KMS-11 (cell line): ENCODE results near the gene INPP5D.
"Not testable (repeated sequence)": the region's sequence is repeated elsewhere in the genome, so short reads cannot be mapped to it uniquely, and the experiment has no call there.

Source experiments
- H2AFZ ChIP-seq: fragments of 200-600 bp; sonication (generic); 2 replicates; pipeline ENCODE4 v1.6.1; 2016; ENCODE audit warnings: antibody characterized with exemption, mixed run types, low read depth
- H3K27ac ChIP-seq: fragments of 200-600 bp; sonication (generic); 2 replicates; pipeline ENCODE4 v1.6.1; 2016; ENCODE audit warnings: mild to moderate bottlenecking, mixed run types
- H3K27me3 ChIP-seq: fragments of 200-600 bp; sonication (generic); 2 replicates; pipeline ENCODE4 v1.6.1; 2017; ENCODE audit warnings: mild to moderate bottlenecking, low read depth, mixed run types, moderate library complexity; ENCODE audit not compliant: insufficient read depth
- H3K36me3 ChIP-seq: fragments of 200-600 bp; sonication (generic); 2 replicates; pipeline ENCODE4 v1.6.1; 2017; ENCODE audit warnings: mild to moderate bottlenecking, mixed run types; ENCODE audit not compliant: insufficient read depth
- H3K4me1 ChIP-seq: fragments of 200-600 bp; sonication (generic); 2 replicates; pipeline ENCODE4 v1.6.1; 2016; ENCODE audit warnings: mild to moderate bottlenecking, low read depth, mixed run types; ENCODE audit not compliant: poor library complexity, severe bottlenecking
- H3K4me2 ChIP-seq: fragments of 200-600 bp; sonication (generic); 2 replicates; pipeline ENCODE4 v1.7.0; 2016; ENCODE audit warnings: mild to moderate bottlenecking, mixed run types
- H3K4me3 ChIP-seq: fragments of 200-600 bp; sonication (generic); IDR thresholded peaks from 2 replicates; pipeline ENCODE4 v1.6.1; 2017; ENCODE audit warnings: low read depth, low read length, mixed read lengths; ENCODE audit not compliant: insufficient read depth
- H3K79me2 ChIP-seq: fragments of 200-600 bp; sonication (generic); 2 replicates; pipeline ENCODE4 v1.6.1; 2016; ENCODE audit warnings: low read depth, mixed run types; ENCODE audit not compliant: insufficient read depth
- H3K9ac ChIP-seq: fragments of 200-600 bp; sonication (generic); 2 replicates; pipeline ENCODE4 v1.6.1; 2016; ENCODE audit warnings: mild to moderate bottlenecking, mixed run types
- H4K20me1 ChIP-seq: fragments of 200-600 bp; sonication (generic); 2 replicates; pipeline ENCODE4 v1.6.1; 2016; ENCODE audit warnings: mild to moderate bottlenecking, mixed run types; ENCODE audit not compliant: insufficient read depth
- TF ChIP-seq, protein P1 (sequence below): fragments of 200-600 bp; sonication (generic); conservative IDR thresholded peaks from 2 replicates; pipeline ENCODE4 v1.6.1; 2017; ENCODE audit warnings: low read depth, mild to moderate bottlenecking, antibody characterized with exemption, low read length, moderate library complexity, mixed read lengths

INPP5D gene

DNA sequence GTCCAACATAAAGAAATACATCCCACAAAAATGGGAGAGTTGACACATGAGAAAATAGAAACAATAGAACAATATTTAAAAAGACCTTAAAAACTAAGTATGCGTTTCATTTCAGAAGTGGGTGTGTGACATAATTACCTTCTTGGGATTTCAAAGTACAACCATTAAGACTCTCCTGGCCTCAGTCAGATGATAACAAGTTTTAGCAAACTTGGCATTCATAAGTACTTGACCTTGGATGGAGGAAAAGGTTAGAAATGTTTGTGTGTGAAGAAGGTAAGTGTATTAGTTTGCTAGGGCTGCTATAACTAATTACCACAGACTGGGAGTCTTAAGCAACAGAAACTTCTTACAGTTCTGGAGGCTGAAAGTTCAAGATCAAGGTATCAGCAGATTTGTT, 42.2 kb upstream of the INPP5D start:
- Histone ChIP-seq H3K27ac (no peak overlapping the region), H3K4me1 (no peaks in the 10 kb centered on the region), H3K4me2 (no peak overlapping the region), H3K4me3 (no peak overlapping the region), H3K36me3 (no peaks in the 10 kb centered on the region), H3K79me2 (no peaks in the 10 kb centered on the region), H3K27me3 (no peaks in the 10 kb centered on the region), H3K9ac (no peak overlapping the region), H4K20me1 (no peaks in the 10 kb centered on the region), H2AFZ (no peak overlapping the region)
- TF ChIP-seq, protein P1, sequence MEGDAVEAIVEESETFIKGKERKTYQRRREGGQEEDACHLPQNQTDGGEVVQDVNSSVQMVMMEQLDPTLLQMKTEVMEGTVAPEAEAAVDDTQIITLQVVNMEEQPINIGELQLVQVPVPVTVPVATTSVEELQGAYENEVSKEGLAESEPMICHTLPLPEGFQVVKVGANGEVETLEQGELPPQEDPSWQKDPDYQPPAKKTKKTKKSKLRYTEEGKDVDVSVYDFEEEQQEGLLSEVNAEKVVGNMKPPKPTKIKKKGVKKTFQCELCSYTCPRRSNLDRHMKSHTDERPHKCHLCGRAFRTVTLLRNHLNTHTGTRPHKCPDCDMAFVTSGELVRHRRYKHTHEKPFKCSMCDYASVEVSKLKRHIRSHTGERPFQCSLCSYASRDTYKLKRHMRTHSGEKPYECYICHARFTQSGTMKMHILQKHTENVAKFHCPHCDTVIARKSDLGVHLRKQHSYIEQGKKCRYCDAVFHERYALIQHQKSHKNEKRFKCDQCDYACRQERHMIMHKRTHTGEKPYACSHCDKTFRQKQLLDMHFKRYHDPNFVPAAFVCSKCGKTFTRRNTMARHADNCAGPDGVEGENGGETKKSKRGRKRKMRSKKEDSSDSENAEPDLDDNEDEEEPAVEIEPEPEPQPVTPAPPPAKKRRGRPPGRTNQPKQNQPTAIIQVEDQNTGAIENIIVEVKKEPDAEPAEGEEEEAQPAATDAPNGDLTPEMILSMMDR, result no peak

DNA sequence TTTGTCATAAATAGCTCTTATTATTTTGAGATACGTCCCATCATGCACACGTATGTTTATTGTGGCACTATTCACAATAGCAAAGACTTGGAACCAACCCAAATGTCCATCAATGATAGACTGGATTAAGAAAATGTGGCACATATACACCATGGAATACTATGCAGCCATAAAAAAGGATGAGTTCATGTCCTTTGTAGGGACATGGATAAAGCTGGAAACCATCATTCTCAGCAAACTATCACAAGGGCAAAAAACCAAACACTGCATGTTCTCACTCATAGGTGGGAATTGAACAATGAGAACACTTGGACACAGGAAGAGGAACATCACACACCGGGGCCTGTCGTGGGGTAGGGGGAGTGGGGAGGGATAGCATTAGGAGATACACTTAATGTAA, 40.5 kb upstream of the INPP5D start:
- H3K27me3 ChIP-seq, H3K4me1 ChIP-seq, H3K4me3 ChIP-seq, H3K79me2 ChIP-seq, H3K36me3 ChIP-seq, H4K20me1 ChIP-seq, H3K27ac ChIP-seq, H3K9ac ChIP-seq, H3K4me2 ChIP-seq, H2AFZ ChIP-seq: not testable (repeated sequence)

DNA sequence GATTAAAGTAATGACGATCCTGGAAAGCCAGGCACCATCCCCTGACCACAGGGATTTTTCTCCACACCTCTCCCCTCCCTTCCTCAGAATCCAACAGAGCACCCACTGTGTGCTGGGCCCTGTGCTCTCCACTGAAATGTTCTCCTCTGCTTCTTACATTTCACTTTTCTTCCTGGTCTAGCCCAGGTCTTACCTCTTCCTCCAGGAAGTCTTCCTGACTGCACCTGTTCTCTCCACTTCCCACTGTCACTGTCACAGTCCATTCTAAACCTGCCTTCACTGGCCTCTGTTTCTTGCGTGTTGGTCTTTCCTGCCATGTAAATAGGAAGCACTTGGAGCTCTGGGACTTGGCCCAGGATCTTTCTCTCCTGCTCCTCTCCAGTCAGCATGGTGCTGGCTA, 39.7 kb upstream of the INPP5D start:
- no peaks in the 10 kb centered on the region for H3K27me3 ChIP-seq
- H3K4me3 ChIP-seq, result no peak overlapping the region
- no peaks in the 10 kb centered on the region for H4K20me1 ChIP-seq
- H3K4me1 ChIP-seq, result no peaks in the 10 kb centered on the region
- H2AFZ ChIP-seq, result no peak overlapping the region
- no peak overlapping the region for H3K9ac ChIP-seq
- H3K79me2 ChIP-seq, result no peaks in the 10 kb centered on the region
- H3K4me2 ChIP-seq, result no peak overlapping the region
- TF ChIP-seq, protein P1, result no peak
- no peak overlapping the region for H3K27ac ChIP-seq
- no peaks in the 10 kb centered on the region for H3K36me3 ChIP-seq

DNA sequence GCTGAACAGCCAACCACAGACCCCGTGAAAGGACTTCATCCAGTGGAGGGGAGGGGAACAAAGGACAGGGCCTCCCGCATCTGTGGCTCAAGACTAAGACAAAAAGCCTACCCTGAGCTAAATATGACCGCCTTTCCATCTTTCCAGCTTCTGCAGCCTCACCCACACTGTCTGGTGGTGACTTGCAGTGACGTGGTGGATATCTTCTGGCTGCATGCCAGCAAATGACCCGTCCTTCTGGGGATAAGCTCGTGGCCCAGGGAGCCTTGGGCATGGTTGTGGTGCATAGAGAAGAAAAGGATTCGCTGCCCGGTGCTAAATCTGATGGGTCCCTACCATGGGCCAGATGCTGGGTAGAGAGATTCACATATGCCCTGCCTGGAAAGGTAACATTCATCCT, 38.4 kb upstream of the INPP5D start:
- H3K9ac ChIP-seq, result no peak overlapping the region
- H3K27ac ChIP-seq, result no peak overlapping the region
- no peak overlapping the region for H3K4me3 ChIP-seq
- no peaks in the 10 kb centered on the region for H3K79me2 ChIP-seq
- TF ChIP-seq, protein P1, result no peak
- no peak overlapping the region for H2AFZ ChIP-seq
- no peaks in the 10 kb centered on the region for H3K36me3 ChIP-seq
- H4K20me1 ChIP-seq, result no peaks in the 10 kb centered on the region
- H3K4me2 ChIP-seq, result no peak overlapping the region
- H3K4me1 ChIP-seq, result no peaks in the 10 kb centered on the region
- H3K27me3 ChIP-seq, result no peaks in the 10 kb centered on the region

DNA sequence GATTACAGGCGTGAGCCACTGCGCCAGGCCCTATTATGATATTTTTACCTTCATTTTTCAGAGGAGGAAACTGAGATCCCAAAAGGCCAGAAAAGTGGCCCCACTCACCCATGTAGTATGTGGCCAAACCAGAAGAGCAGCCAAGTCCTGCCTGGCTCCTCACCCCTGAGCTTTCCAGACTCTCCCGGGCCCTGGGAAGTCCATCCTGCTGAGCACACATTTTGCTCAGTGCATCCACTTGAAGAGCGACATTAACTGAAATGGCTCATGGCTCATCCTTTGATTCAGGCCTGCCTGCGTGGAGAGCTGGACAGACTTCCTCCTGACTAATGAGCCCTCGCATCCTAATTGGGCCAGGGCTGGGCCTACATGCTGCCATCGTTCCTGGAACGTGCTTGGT, 37.6 kb upstream of the INPP5D start:
- Histone ChIP-seq H3K27me3 (no peaks in the 10 kb centered on the region), H3K27ac (no peak overlapping the region), H3K4me2 (no peak overlapping the region), H3K79me2 (no peaks in the 10 kb centered on the region), H3K4me3 (no peak overlapping the region), H3K4me1 (no peaks in the 10 kb centered on the region), H2AFZ (no peak overlapping the region), H3K9ac (no peak overlapping the region), H4K20me1 (no peaks in the 10 kb centered on the region), H3K36me3 (no peaks in the 10 kb centered on the region)
- TF ChIP-seq, protein P1, result no peak
